ENCODE results near the gene PDGFD. TPM values are rescaled to one million over a fixed set of nuclear protein-coding genes. Genes with fewer than 3 reads are reported as not detected.

Gene PDGFD
- 30.0 and 38.6 TPM in 2 replicates for total RNA-seq (2014; rRNA removed; shearing (Covaris generic))

DNA sequence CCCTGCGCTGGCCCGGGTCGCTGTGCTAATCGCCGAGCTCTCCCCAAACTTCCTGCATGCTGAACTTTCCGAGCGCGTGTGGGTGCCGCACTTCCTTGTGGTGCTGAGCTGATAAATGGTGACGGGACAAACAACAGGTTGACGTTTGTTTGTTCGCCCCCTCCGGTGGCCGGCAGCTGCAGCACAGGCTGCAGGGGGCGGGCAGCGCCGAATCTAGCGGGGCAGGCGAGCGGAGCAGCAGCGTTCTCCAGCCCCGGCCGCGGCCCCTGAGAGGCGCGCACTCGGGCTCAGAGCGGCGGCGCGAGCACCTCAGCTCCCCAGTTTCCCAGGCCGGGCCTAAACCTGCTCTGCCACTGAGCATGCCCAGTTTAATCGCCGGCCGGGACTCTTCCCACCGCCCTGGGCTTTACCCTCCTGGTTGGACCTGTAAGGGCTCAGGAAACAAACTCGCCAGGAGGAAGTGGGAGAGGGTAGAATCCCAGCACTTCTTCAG, at the start of gene PDGFD:
TSS of gene PDGFD (minus strand) at position 120 of the 493 bp plus-strand sequence.
- peak; percentile 83 for DNase-seq (ENCODE audit: low read depth)

DNA sequence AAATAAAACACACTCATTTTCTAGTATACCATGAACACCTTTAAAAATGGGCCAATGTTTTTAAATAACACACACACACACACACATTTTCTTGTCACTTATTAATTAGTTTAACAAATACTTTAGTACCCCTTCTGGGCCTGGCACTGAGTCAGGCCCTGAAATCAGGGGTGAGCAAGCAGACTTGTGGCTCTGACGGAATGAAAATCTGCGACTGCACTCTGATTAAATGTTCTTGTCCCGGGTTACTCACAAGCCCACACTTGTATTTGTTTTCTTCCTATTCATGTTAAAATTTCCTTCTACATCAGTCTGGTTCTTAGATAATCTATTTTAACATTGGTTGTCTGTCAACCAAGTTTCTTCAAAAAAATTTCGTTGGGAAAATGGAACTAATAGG, 43.0 kb upstream of the PDGFD start:
- no peak for DNase-seq (ENCODE audit: low read depth)

- DNase-seq (ENCODE audit: low read depth): no peak
Measured at GRCh38 chr11:104205838-104206237, 41.9 kb upstream of the PDGFD start.

- no peak for DNase-seq (ENCODE audit: low read depth)
Measured at GRCh38 chr11:104200688-104201087, 36.7 kb upstream of the PDGFD start.

DNA sequence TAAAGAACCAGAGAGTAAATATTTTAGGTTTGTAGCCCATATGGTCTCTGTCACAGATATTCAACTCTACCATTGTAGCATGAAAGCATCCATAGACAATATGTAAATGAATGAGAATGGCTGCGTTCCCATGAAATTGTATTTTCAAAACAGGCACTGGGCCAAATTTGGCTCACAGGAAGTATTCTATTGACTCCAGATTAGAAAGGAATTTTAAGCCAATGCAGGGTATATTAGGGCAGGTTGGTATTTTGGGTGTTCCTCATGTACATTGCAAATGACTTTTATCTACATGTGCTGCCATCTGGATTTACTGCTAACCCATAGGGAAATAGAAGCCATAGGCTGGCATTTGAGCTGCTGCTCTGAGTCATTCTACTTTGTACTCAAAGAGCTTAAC, 35.1 kb upstream of the PDGFD start:
- DNase-seq (ENCODE audit: low read depth): no peak

- DNase-seq (ENCODE audit: low read depth): no peak
Measured at GRCh38 chr11:104198576-104198975, 34.6 kb upstream of the PDGFD start.

DNA sequence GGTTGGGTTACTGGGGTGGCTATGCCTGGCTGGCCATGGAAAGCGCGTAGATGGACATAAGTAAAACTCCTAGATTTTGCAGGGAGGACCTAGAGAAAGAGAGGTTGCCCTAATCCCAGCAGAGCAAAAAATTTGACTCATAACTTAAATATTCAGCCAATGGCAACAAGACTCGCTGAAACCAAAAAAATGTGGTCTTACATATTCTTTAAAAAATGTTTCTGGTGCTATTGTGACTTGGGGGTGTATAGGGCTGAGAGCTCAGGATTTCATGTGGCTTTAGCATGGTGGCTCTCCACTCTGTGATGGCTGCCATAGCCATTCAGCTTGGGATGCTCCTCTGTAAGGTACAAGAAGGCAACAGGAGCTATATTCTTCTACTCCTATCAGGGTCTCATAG, 27.2 kb upstream of the PDGFD start:
- DNase-seq (ENCODE audit: low read depth): peak; percentile 67

- no peak for DNase-seq (ENCODE audit: low read depth)
Measured at GRCh38 chr11:104183593-104183992, 19.6 kb upstream of the PDGFD start.

DNA sequence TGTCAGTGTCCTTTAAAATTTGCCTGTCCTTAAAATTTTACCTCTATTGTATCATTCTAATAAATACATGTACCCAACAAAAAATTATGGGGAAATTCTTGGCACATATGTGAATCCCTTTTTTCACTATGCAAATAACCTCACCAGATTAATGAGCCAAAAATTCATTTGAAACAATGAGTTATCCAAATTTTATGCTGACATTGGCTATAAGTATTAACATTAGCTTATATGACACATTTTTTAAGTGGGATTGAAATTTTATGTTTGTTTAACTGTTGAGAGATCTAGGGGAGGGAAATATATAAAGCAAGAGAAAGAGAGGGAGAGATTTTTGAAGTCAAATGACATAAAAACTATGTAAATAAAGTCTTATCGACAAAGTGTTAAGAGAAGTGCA, 11.8 kb upstream of the PDGFD start:
- DNase-seq (ENCODE audit: low read depth): no peak

DNA sequence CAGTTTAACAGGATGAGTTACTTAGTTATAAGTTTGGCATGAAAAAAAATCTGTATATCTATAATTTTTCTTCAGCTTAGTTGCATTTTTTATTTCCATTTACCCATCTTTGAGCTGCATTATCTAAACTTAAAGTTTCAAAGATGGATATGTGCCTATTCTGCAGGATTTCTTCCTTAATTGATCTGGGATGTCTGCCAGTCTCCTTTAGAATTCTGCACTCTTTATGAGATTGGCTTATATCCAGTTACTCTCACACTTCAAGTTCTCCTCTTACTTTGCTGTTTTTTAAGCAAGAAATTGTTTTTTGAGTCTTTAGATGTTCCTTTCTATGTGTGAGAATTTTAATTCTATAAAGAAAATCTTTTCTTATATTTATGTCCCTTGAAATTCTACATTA, 5.1 kb upstream of the PDGFD start:
- no peak for DNase-seq (ENCODE audit: low read depth)

DNA sequence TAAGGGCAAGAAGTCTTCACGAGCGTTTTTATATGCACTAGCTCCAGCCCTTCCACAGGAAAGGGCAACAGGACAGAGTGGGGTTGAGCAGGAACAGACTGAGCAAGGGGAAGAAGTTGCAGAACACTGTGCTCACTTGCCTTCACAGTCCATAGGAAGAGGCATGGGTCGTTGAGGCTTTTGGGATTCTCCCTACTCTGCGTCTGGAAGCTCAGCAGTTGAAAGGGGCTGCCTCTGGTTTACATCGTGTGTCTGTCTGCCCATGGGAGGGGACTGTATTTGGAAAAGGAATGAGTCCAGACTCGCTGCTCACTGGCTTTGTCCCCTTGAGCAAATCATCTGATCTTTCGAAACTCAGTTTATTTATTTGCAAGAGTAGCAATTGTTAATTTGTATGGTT, 1.1 kb upstream of the PDGFD start:
- DNase-seq (ENCODE audit: low read depth): no peak

DNA sequence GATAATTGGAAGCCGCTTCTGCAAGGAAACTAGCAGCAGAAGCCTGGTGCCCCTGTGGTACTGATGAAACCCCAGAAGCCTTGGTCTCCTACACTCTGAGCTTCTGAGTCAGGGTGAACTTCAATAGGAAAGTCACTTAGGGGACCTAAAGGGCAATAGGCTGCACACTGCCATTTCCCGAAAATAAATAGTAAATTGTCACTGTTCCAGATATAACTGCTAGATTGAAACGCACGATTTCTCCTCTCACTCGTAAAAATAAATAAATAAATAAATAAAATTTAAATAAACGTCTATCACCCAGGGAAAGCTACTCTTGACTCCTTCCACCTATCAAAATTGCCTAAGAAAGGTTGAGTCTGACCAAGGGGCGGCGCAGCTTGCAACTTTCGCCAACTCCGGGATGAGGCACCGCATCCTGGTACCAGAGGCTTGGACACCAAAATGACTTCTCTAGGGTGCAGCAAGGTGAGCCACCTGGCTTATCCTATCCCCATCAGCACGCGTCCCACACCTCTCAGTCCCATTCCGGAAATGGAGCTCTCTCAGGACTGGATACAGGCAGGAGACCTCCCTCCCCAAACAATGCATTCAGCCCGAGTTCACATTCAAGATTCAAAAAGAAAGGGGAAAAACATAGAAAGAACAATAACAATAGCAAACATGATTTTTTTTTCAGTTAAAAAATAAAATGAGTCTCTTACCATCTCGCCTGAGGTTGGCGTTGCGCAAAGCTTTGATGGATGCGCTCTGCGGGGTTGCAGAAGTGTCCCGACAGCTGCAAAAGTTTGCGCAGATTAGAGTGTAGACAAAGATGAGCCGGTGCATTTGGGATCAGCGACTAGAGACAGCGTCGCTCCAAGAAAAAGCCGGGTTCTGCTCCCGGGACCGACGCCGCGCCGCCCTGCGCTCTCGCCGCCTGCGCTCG, 583 bp downstream of the PDGFD start:
- peak; percentile 53 for DNase-seq (ENCODE audit: low read depth)

DNA sequence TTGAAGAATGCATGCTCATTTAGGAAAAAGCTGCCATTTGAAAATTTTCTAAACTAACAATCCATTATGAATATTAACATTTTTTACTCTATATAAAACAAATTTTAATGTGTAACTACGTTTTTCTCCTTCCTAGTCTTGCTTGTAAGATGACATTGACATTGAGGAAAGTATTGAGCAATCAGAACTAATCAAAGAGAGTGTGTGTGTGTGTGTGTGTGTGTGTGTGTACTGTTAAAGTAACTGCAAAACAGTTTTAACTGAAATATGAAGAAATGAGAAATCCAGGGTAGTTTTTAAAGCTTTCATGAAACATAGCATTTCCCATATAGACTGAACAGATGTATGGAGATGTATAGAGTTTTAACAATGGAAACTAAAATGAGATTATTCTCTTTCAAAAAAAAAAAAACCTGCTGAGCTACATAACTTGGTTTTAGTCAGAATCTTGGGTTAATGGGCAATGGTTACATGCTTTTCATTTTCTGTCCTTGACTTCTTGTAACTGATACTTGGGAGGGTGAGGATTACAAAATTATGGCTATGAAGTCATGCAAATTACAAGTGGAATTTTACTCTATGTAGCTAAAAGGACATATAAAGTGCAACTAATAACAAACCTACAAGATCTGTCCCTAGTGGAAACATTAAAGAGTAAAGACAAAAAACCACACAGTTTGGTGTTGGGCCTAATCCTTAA, 2.0 kb downstream of the PDGFD start:
- no peak for DNase-seq (ENCODE audit: low read depth)

GRCh38 chr11:104159356-104159755, 4.6 kb downstream of the PDGFD start:
- peak; percentile 22 for DNase-seq (ENCODE audit: low read depth)

- no peak for DNase-seq (ENCODE audit: low read depth)
Measured at GRCh38 chr11:104155375-104155774, 8.6 kb downstream of the PDGFD start.

- no peak for DNase-seq (ENCODE audit: low read depth)
Measured at GRCh38 chr11:104154296-104154695, 9.7 kb downstream of the PDGFD start.

DNA sequence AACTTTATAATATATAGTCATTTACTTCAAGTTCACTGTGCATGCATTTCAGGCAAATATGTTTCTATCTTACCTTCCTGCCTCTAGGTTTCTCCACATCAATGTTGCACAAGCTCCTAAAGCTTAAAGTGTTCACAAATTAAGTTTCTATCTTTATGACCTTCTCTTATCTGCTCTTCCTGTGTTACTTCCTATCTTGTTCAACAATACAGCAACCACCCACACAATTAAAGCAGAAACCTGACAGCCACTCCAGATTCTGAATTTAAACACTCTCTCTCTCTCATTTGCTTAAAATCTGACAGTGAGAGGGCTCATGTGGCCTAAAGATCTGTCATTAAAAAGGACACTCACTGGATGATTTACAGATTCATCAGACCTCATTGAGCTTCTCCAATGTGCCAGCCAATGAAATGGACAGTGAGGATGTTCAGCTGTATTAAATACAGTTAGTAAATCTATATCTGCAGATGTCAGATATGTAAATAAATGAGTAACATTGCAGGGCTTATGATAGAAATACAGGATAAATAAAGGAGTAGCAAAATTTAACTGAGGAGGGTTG, 10.9 kb downstream of the PDGFD start:
- no peak for DNase-seq (ENCODE audit: low read depth)

- no peak for DNase-seq (ENCODE audit: low read depth)
Measured at GRCh38 chr11:104151404-104152204, 12.3 kb downstream of the PDGFD start.

- no peak for DNase-seq (ENCODE audit: low read depth)
Measured at GRCh38 chr11:104148706-104149105, 15.2 kb downstream of the PDGFD start.

DNA sequence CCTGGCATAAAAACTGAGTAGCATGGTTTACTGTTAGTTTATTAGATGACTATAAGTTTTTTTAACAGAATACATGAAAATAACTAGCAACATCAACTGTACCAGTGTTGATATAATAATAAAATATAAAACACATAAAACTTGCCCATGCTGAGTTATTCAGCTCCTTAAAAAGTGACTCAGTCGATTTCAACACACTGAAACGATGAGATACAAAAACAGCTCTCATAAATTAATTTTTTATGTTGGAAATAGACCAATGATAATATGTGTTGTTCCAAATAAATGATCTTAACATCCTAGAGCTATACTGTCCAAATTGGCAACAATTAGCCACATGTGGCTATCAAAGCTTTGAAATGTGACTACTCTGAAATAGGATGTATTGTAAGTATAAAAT, 15.9 kb downstream of the PDGFD start:
- peak; percentile 37 for DNase-seq (ENCODE audit: low read depth)

DNA sequence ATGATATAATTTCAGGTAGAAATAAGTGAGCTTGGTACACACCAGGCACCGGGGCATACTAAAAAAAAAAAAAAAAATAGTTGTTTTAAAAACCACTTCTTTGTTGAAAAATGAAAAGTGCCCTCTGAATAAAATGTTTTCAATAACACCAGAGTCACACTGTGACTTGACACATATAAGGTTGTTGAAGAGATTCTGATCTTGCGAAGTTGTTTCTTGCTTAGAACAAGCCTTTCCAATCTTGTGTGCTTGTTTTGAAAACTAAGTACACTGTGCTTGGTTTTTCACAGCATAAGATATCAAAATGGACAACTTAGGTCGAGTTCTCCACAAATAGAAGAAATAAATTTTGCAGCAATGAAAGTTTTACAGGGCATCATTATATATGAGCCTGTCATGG, 17.0 kb downstream of the PDGFD start:
- DNase-seq (ENCODE audit: low read depth): no peak

DNA sequence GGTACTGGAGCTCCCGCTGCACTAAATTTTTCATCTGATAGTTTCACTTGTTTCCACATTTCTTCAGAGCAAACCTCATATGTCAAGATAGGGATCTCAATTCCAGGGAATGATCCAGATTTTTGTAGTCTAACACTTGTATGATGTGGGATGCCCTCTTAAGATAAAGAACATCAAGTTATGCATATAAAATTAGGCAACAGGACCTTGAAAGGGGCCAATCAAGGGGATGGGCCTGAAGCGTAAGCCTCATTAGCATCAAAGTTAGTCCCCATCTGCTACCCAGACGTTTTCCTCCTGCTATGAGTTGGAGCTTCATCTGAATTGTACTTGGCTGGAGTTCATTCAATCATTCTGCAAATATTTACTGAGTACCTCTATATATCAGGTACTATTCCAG, 17.5 kb downstream of the PDGFD start:
- DNase-seq (ENCODE audit: low read depth): no peak
